ENCODE measurements around the gene UCN2. TPM values are rescaled to one million over a fixed set of nuclear protein-coding genes. Genes with fewer than 3 reads are reported as not detected.

UCN2 gene
- total and polyA plus RNA-seq, 2 of the 8 experiments (the other 6 are each of a cell fraction or from before 2014, with no cell fraction given) = 0.14 TPM; not detected in 1

DNA sequence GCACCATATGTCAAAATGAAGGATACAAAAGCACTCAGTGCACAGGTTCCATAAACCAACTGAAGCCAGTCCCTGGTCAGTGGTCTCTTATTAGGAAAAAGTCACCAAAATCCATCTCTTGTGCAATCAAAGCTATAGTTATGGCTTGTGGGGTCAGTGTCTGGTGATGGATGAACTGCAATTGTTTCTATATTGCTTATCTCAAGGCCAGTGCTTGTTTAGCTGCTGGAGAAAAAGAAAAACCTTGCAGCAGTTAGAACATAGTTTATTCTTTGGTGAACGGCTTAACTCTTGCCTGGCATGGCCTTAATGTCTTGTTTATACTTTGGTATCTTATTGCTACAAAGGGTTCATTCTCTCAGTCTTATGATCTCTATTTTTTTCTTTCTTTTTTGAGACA lies 48.7 kb upstream of the UCN2 start:
- H3K56ac ChIP-seq (replicated peaks; ENCODE audit: insufficient read length, low read depth, low read length) = no peak overlapping the region
- no peak overlapping the region for H4K8ac ChIP-seq (ENCODE audit: extremely low read depth, insufficient read depth, low read length)
- H2BK5ac ChIP-seq (ENCODE audit: low read depth, low read length) = no peak overlapping the region
- no peaks in the 10 kb centered on the region for H3K27me3 ChIP-seq (replicated peaks in 1 of 4; ENCODE audit: control insufficient read depth in 3 of 4, extremely low read depth in 1 of 4, insufficient read depth in 3 of 4, low read length in 3 of 4)
- H3K18ac ChIP-seq (ENCODE audit: extremely low read depth, low read length) = no peak overlapping the region
- DNase-seq (ENCODE audit: low read depth in 1 of 2, low spot score in 2 of 2) (no peak), FAIRE-seq (no peak)
- no peak overlapping the region for H2BK20ac ChIP-seq (ENCODE audit: low read length)
- no peak overlapping the region for H3K4ac ChIP-seq (replicated peaks; ENCODE audit: insufficient read length, low read depth, low read length)
- CTCF ChIA-PET (ENCODE audit: partially characterized antibody) = interaction anchor here (1.2 to 4.8 kb wide), 7 partner anchors 9 to 212 kb away, joined by 3 to 23 read pairs (median 4); partner anchors contain the start of genes SLC26A6 and TMEM89
- no peak overlapping the region for H2AFZ ChIP-seq (ENCODE audit: low read length)
- no peak overlapping the region for H3K27ac ChIP-seq (ENCODE audit: low read depth, low read length)
- H3K4me3 ChIP-seq (ENCODE audit: extremely low read depth in 1 of 4, insufficient read depth in 2 of 4, low read depth in 3 of 4, low read length in 4 of 4) = no peak overlapping the region
- no peak overlapping the region for H3K9ac ChIP-seq (replicated peaks in 1 of 4; ENCODE audit: extremely low read depth in 1 of 4, low read depth in 3 of 4, low read length in 3 of 4)
- no peaks in the 10 kb centered on the region for H3K9me3 ChIP-seq (ENCODE audit: insufficient read depth in 2 of 2, low read depth in 1 of 2, low read length in 1 of 2)
- peaks cover 0 to 3% of the 10 kb centered on the region in 2 experiments for H4K20me1 ChIP-seq (replicated peaks in 1 of 2; ENCODE audit: control insufficient read depth in 1 of 2, insufficient read depth in 2 of 2, low read length in 2 of 2)
- no peak overlapping the region for H4K5ac ChIP-seq (ENCODE audit: insufficient read length, low read depth, low read length)
- H3K4me1 ChIP-seq (replicated peaks in 1 of 4; ENCODE audit: control insufficient read depth in 3 of 4, insufficient read depth in 4 of 4, low read length in 3 of 4) = peaks cover 0 to 2% (median under 1%) of the 10 kb centered on the region in 4 experiments; a peak in 2 of 7 replicates
- no peak overlapping the region for H2BK120ac ChIP-seq (replicated peaks; ENCODE audit: low read depth, low read length)
- POLR2A ChIA-PET (ENCODE audit: partially characterized antibody) = interaction anchor here (1.0 to 5.0 kb wide), 8 partner anchors 10 to 76 kb away, joined by 3 to 75 read pairs (median 6); partner anchors contain the start of genes CELSR3, SLC26A6 and TMEM89
- no peak overlapping the region for H2BK12ac ChIP-seq (ENCODE audit: low read depth, low read length)
- H3K14ac ChIP-seq (ENCODE audit: insufficient read length) = no peak overlapping the region
- WGBS, 2 experiments (ENCODE audit: extremely low coverage in 1 of 2, insufficient coverage in 1 of 2, insufficient read length in 1 of 2, insufficient replicate concordance in 2 of 2, low coverage in 1 of 2, low lambda C conversion rate in 2 of 2, missing lambda C conversion rate in 1 of 2) = 100% methylated on average over 1 of the region's 1 CpG; no CpG with 5 or more reads in 1 of the 2 experiments
- peaks cover 4% of the 10 kb centered on the region; the same call in 1 of the 2 replicates for H3K23me2 ChIP-seq (ENCODE audit: low read depth, low read length)
- no peaks in the 10 kb centered on the region; the same call in 1 of the 2 replicates for H3K79me1 ChIP-seq (ENCODE audit: low read depth, low read length)
- H2AK5ac ChIP-seq (ENCODE audit: low read depth, low read length) = no peak overlapping the region
- peaks cover 6 to 17% of the 10 kb centered on the region in 2 experiments for H3K79me2 ChIP-seq (ENCODE audit: control insufficient read depth in 1 of 2, insufficient read depth in 2 of 2, low read length in 2 of 2)
- no peak overlapping the region for H3K4me2 ChIP-seq (ENCODE audit: insufficient read depth in 1 of 2, low read depth in 2 of 2, low read length in 2 of 2)
- peaks cover 0 to 12% (median 0%) of the 10 kb centered on the region in 4 experiments; a peak in 2 of 8 replicates for H3K36me3 ChIP-seq (ENCODE audit: control insufficient read depth in 2 of 4, insufficient read depth in 4 of 4, low read length in 3 of 4)
- H4K91ac ChIP-seq (replicated peaks; ENCODE audit: insufficient read length, low read length) = no peak overlapping the region
- H3K23ac ChIP-seq (ENCODE audit: insufficient read length) = no peak overlapping the region
- H2BK15ac ChIP-seq (ENCODE audit: low read length) = no peak overlapping the region
- TF ChIP-seq, protein P1, sequence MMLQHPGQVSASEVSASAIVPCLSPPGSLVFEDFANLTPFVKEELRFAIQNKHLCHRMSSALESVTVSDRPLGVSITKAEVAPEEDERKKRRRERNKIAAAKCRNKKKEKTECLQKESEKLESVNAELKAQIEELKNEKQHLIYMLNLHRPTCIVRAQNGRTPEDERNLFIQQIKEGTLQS (IDR thresholded peaks at IDR 0.05; ENCODE audit: insufficient read depth, low read depth, low read length) = no peak
- TF ChIP-seq KDM4A (IDR thresholded peaks at IDR 0.05; ENCODE audit: low read depth, low read length, severe bottlenecking) (no peak), SP2 (IDR thresholded peaks at IDR 0.05; ENCODE audit: low read length) (no peak)

Measured in H1 (cell line).